GM23338 (cell line): ENCODE data around the gene PGBD5. TPM values are rescaled to one million over a fixed set of nuclear protein-coding genes. Genes with fewer than 3 reads are reported as not detected.
A peak's percentile ranks its signal among the peaks of the same experiment; 100 is the strongest.

Experiments
- ATAC-seq: fragments of 200-7000 bp; cut with Tn5 transposase; 3 replicates; pipeline ENCODE4 v1.9.1; 2020
- DNase-seq: peaks from one replicate; pipeline ENCODE4 v3.0.0-alpha.2; 2015; ENCODE audit warnings: low spot score
- H2AFZ ChIP-seq: fragments of 200-600 bp; sonication (generic); 2 replicates; pipeline ENCODE4 v1.8.0; 2016; ENCODE audit warnings: antibody characterized with exemption, mild to moderate bottlenecking, moderate library complexity
- H3F3A ChIP-seq: fragments of 200-600 bp; sonication (generic); replicated peaks from 2 replicates; pipeline ENCODE4 v1.8.0; 2017; ENCODE audit warnings: antibody characterized with exemption, mixed run types, low read depth
- H3K27ac ChIP-seq: fragments of 200-600 bp; sonication (generic); 2 replicates; pipeline ENCODE4 v1.6.1; 2016; ENCODE audit warnings: low read depth
- H3K27me3 ChIP-seq: fragments of 200-600 bp; sonication (generic); 2 replicates; pipeline ENCODE4 v1.8.0; 2016; ENCODE audit warnings: mild to moderate bottlenecking, mixed run types, moderate library complexity; ENCODE audit not compliant: insufficient read depth
- H3K36me3 ChIP-seq: fragments of 200-600 bp; sonication (generic); 2 replicates; pipeline ENCODE4 v1.8.0; 2016; ENCODE audit warnings: mild to moderate bottlenecking; ENCODE audit not compliant: insufficient read depth
- H3K4me1 ChIP-seq: fragments of 200-600 bp; sonication (generic); 2 replicates; pipeline ENCODE4 v1.8.0; 2016; ENCODE audit warnings: mild to moderate bottlenecking, moderate library complexity; ENCODE audit not compliant: insufficient read depth
- H3K4me2 ChIP-seq: fragments of 200-600 bp; sonication (generic); 2 replicates; pipeline ENCODE4 v1.7.1; 2017; ENCODE audit warnings: mixed run types
- H3K4me3 ChIP-seq: fragments of 200-600 bp; sonication (generic); 2 replicates; pipeline ENCODE4 v1.6.1; 2016; ENCODE audit warnings: mixed run types
- H3K79me2 ChIP-seq: fragments of 200-600 bp; sonication (generic); replicated peaks from 2 replicates; pipeline ENCODE4 v1.8.0; 2017; ENCODE audit warnings: mild to moderate bottlenecking; ENCODE audit not compliant: insufficient read depth
- H3K9me2 ChIP-seq: fragments of 200-600 bp; sonication (generic); 2 replicates; pipeline ENCODE4 v1.8.0; 2017; ENCODE audit not compliant: insufficient read depth
- H4K20me1 ChIP-seq: fragments of 200-600 bp; sonication (generic); replicated peaks from 2 replicates; pipeline ENCODE4 v1.8.0; 2017; ENCODE audit warnings: mild to moderate bottlenecking; ENCODE audit not compliant: insufficient read depth
- H3K27ac Mint-ChIP-seq: 2 replicates; pipeline ENCODE4 v1.8.0; 2020; ENCODE audit warnings: inconsistent platforms, mild to moderate bottlenecking, moderate library complexity, mixed read lengths
- H3K27me3 Mint-ChIP-seq: 3 replicates; pipeline ENCODE4 v1.8.0; 2022; ENCODE audit warnings: low read depth, mild to moderate bottlenecking, moderate library complexity, mixed read lengths, inconsistent platforms; ENCODE audit not compliant: insufficient read depth, poor library complexity
- H3K36me3 Mint-ChIP-seq: 3 replicates; pipeline ENCODE4 v1.8.0; 2021; ENCODE audit warnings: low read depth, mild to moderate bottlenecking, inconsistent platforms, moderate library complexity, mixed read lengths
- H3K4me1 Mint-ChIP-seq: 3 replicates; pipeline ENCODE4 v1.8.0; 2020; ENCODE audit warnings: mild to moderate bottlenecking, inconsistent platforms, mixed read lengths
- H3K4me3 Mint-ChIP-seq: 3 replicates; pipeline ENCODE4 v1.8.0; 2021; ENCODE audit warnings: moderate library complexity, mild to moderate bottlenecking, inconsistent platforms, mixed read lengths
- H3K9me3 Mint-ChIP-seq: 3 replicates; pipeline ENCODE4 v1.8.0; 2020; ENCODE audit warnings: moderate library complexity, mild to moderate bottlenecking, inconsistent platforms, mixed read lengths
- EZH2 ChIP-seq: fragments of 200-600 bp; sonication (generic); IDR thresholded peaks from one replicate; pipeline ENCODE4 v1.8.0; 2017; ENCODE audit warnings: antibody characterized with exemption, mild to moderate bottlenecking, low read depth; ENCODE audit not compliant: unreplicated experiment
- EZH2phosphoT487 ChIP-seq: fragments of 200-600 bp; sonication (generic); IDR thresholded peaks from one replicate; pipeline ENCODE4 v1.8.1; 2018; ENCODE audit warnings: antibody characterized with exemption; ENCODE audit not compliant: unreplicated experiment
- JUNB ChIP-seq: IDR thresholded peaks from one replicate; pipeline ENCODE4 v1.6.1; 2016; ENCODE audit warnings: antibody characterized with exemption; ENCODE audit not compliant: unreplicated experiment
- NANOG ChIP-seq: IDR thresholded peaks from 2 replicates; pipeline ENCODE4 v1.6.1; 2016; ENCODE audit warnings: antibody characterized with exemption, borderline replicate concordance
- POLR2AphosphoS5 ChIP-seq: IDR thresholded peaks from 2 replicates; pipeline ENCODE4 v1.6.1; 2016; ENCODE audit warnings: antibody characterized with exemption, low read depth
- STAT1 ChIP-seq: IDR thresholded peaks from one replicate; pipeline ENCODE4 v1.6.1; 2016; ENCODE audit warnings: antibody characterized with exemption; ENCODE audit not compliant: unreplicated experiment
- ZNF114 ChIP-seq: fragments of 250-450 bp; sonication (Bioruptor Pico); IDR thresholded peaks from 2 replicates; pipeline ENCODE4 v1.5.0; 2020; ENCODE audit warnings: mild to moderate bottlenecking, moderate library complexity
- ZNF331 ChIP-seq: fragments of 250-450 bp; sonication (Bioruptor Pico); IDR thresholded peaks from 2 replicates; pipeline ENCODE4 v1.5.0; 2020; ENCODE audit warnings: low read depth, mild to moderate bottlenecking, moderate library complexity
- polyA plus RNA-seq: library from polyadenylated mRNA; unstranded; fragments of >200 nt; fragmentation: Nextera tagmentation; extraction: Ambion mirVana; gene quantifications from 2 replicates; pipeline ENCODE4 v1.2.1, GENCODE V29; 2016
- total RNA-seq: library from RNA; depleted of rRNA; stranded (reverse); fragments of >200 nt; shearing (Covaris generic); gene quantifications from 2 replicates; pipeline ENCODE4 v1.2.3, GENCODE V29; 2014
- TF ChIP-seq, protein P1 (sequence below), 2 experiments: fragments of 200-600 bp in 1 of 2; sonication (generic) in 1 of 2; conservative IDR thresholded peaks; 2 replicates each; pipeline versions ENCODE4 v1.5.1 to v1.6.1; 2016 to 2017; ENCODE audit warnings: antibody characterized with exemption in 2 of 2, low read depth in 2 of 2, mild to moderate bottlenecking in 2 of 2, moderate library complexity in 1 of 2
- TF ChIP-seq, protein P2 (sequence below): fragments of 250-450 bp; sonication (Bioruptor Pico); IDR thresholded peaks from 2 replicates; pipeline ENCODE4 v1.5.0; 2020; ENCODE audit warnings: mild to moderate bottlenecking, moderate library complexity
- TF ChIP-seq, protein P3 (sequence below): IDR thresholded peaks from one replicate; pipeline ENCODE4 v1.6.1; 2018; ENCODE audit warnings: antibody characterized with exemption; ENCODE audit not compliant: unreplicated experiment
- TF ChIP-seq, protein P4 (sequence below): IDR thresholded peaks from 2 replicates; pipeline ENCODE4 v1.6.1; 2016; ENCODE audit warnings: antibody characterized with exemption

PGBD5 gene
- total and polyA plus RNA-seq, 2 experiments from 2014 or later: 3.4 to 16.6 TPM

DNA sequence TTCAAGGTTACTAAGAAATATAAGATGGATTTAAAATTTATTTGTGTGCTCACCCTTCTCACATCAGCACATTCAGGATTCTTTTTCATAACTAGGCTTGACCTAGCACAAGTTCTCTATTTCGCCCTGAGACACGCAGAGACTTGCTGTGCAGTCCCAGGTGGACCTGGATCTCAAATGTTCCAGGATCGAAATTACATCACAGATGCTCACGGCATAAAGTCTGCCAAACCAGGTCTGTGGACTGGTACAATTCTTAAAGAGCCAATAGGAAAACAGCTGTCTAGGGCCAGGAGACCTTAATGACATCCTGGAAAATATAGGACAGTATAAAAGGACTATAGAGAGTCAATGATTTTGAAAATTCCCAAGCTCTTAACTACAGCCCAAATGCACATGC is 2.2 kb downstream of the PGBD5 start:
- Histone ChIP-seq H3F3A (peaks cover 2% of the 10 kb centered on the region; the same call in 1 of the 2 replicates), H3K4me2 (peak overlapping the region; percentile 94), H3K4me1 (peaks cover 46% of the 10 kb centered on the region), H3K79me2 (peaks cover 64% of the 10 kb centered on the region), H4K20me1 (peaks cover 21% of the 10 kb centered on the region), H3K27me3 (peaks cover 20% of the 10 kb centered on the region), H3K4me3 (peak overlapping the region; percentile 68), H3K27ac (no peak overlapping the region), H3K36me3 (0 out of 2 replicates have a peak, but pooled peaks cover 3% of the 10 kb centered on the region), H3K9me2 (no peaks in the 10 kb centered on the region), H2AFZ (no peak overlapping the region)
- no peak for TF ChIP-seq ZNF331 (CRISPR knock-in tag)
- TF ChIP-seq ZNF114 (CRISPR knock-in tag): no peak
- TF ChIP-seq JUNB: no peak
- TF ChIP-seq, protein P1, sequence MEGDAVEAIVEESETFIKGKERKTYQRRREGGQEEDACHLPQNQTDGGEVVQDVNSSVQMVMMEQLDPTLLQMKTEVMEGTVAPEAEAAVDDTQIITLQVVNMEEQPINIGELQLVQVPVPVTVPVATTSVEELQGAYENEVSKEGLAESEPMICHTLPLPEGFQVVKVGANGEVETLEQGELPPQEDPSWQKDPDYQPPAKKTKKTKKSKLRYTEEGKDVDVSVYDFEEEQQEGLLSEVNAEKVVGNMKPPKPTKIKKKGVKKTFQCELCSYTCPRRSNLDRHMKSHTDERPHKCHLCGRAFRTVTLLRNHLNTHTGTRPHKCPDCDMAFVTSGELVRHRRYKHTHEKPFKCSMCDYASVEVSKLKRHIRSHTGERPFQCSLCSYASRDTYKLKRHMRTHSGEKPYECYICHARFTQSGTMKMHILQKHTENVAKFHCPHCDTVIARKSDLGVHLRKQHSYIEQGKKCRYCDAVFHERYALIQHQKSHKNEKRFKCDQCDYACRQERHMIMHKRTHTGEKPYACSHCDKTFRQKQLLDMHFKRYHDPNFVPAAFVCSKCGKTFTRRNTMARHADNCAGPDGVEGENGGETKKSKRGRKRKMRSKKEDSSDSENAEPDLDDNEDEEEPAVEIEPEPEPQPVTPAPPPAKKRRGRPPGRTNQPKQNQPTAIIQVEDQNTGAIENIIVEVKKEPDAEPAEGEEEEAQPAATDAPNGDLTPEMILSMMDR (conservative IDR thresholded peaks at IDR 0.05; ENCODE audit: low read depth in 2 of 2): no peak
- no peak for TF ChIP-seq STAT1
- TF ChIP-seq, protein P2, sequence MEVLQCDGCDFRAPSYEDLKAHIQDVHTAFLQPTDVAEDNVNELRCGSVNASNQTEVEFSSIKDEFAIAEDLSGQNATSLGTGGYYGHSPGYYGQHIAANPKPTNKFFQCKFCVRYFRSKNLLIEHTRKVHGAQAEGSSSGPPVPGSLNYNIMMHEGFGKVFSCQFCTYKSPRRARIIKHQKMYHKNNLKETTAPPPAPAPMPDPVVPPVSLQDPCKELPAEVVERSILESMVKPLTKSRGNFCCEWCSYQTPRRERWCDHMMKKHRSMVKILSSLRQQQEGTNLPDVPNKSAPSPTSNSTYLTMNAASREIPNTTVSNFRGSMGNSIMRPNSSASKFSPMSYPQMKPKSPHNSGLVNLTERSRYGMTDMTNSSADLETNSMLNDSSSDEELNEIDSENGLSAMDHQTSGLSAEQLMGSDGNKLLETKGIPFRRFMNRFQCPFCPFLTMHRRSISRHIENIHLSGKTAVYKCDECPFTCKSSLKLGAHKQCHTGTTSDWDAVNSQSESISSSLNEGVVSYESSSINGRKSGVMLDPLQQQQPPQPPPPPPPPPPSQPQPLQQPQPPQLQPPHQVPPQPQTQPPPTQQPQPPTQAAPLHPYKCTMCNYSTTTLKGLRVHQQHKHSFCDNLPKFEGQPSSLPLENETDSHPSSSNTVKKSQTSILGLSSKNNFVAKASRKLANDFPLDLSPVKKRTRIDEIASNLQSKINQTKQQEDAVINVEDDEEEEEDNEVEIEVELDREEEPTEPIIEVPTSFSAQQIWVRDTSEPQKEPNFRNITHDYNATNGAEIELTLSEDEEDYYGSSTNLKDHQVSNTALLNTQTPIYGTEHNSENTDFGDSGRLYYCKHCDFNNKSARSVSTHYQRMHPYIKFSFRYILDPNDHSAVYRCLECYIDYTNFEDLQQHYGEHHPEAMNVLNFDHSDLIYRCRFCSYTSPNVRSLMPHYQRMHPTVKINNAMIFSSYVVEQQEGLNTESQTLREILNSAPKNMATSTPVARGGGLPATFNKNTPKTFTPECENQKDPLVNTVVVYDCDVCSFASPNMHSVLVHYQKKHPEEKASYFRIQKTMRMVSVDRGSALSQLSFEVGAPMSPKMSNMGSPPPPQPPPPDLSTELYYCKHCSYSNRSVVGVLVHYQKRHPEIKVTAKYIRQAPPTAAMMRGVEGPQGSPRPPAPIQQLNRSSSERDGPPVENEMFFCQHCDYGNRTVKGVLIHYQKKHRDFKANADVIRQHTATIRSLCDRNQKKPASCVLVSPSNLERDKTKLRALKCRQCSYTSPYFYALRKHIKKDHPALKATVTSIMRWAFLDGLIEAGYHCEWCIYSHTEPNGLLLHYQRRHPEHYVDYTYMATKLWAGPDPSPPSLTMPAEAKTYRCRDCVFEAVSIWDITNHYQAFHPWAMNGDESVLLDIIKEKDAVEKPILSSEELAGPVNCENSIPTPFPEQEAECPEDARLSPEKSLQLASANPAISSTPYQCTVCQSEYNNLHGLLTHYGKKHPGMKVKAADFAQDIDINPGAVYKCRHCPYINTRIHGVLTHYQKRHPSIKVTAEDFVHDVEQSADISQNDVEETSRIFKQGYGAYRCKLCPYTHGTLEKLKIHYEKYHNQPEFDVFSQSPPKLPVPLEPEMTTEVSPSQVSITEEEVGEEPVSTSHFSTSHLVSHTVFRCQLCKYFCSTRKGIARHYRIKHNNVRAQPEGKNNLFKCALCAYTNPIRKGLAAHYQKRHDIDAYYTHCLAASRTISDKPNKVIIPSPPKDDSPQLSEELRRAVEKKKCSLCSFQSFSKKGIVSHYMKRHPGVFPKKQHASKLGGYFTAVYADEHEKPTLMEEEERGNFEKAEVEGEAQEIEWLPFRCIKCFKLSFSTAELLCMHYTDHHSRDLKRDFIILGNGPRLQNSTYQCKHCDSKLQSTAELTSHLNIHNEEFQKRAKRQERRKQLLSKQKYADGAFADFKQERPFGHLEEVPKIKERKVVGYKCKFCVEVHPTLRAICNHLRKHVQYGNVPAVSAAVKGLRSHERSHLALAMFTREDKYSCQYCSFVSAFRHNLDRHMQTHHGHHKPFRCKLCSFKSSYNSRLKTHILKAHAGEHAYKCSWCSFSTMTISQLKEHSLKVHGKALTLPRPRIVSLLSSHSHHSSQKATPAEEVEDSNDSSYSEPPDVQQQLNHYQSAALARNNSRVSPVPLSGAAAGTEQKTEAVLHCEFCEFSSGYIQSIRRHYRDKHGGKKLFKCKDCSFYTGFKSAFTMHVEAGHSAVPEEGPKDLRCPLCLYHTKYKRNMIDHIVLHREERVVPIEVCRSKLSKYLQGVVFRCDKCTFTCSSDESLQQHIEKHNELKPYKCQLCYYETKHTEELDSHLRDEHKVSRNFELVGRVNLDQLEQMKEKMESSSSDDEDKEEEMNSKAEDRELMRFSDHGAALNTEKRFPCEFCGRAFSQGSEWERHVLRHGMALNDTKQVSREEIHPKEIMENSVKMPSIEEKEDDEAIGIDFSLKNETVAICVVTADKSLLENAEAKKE: no peak
- TF ChIP-seq EZH2phosphoT487: no peak
- TF ChIP-seq, protein P3, sequence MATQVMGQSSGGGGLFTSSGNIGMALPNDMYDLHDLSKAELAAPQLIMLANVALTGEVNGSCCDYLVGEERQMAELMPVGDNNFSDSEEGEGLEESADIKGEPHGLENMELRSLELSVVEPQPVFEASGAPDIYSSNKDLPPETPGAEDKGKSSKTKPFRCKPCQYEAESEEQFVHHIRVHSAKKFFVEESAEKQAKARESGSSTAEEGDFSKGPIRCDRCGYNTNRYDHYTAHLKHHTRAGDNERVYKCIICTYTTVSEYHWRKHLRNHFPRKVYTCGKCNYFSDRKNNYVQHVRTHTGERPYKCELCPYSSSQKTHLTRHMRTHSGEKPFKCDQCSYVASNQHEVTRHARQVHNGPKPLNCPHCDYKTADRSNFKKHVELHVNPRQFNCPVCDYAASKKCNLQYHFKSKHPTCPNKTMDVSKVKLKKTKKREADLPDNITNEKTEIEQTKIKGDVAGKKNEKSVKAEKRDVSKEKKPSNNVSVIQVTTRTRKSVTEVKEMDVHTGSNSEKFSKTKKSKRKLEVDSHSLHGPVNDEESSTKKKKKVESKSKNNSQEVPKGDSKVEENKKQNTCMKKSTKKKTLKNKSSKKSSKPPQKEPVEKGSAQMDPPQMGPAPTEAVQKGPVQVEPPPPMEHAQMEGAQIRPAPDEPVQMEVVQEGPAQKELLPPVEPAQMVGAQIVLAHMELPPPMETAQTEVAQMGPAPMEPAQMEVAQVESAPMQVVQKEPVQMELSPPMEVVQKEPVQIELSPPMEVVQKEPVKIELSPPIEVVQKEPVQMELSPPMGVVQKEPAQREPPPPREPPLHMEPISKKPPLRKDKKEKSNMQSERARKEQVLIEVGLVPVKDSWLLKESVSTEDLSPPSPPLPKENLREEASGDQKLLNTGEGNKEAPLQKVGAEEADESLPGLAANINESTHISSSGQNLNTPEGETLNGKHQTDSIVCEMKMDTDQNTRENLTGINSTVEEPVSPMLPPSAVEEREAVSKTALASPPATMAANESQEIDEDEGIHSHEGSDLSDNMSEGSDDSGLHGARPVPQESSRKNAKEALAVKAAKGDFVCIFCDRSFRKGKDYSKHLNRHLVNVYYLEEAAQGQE: no peak
- no peak for TF ChIP-seq NANOG
- no peak for TF ChIP-seq POLR2AphosphoS5
- TF ChIP-seq EZH2: no peak
- TF ChIP-seq, protein P4, sequence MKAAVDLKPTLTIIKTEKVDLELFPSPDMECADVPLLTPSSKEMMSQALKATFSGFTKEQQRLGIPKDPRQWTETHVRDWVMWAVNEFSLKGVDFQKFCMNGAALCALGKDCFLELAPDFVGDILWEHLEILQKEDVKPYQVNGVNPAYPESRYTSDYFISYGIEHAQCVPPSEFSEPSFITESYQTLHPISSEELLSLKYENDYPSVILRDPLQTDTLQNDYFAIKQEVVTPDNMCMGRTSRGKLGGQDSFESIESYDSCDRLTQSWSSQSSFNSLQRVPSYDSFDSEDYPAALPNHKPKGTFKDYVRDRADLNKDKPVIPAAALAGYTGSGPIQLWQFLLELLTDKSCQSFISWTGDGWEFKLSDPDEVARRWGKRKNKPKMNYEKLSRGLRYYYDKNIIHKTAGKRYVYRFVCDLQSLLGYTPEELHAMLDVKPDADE: no peak
- Mint-ChIP-seq H3K36me3 (peaks cover 31% of the 10 kb centered on the region), H3K9me3 (peaks cover 7% of the 10 kb centered on the region; the same call in 2 of the 3 replicates), H3K4me3 (peak overlapping the region; percentile 89), H3K27me3 (peaks cover 29% of the 10 kb centered on the region), H3K4me1 (peaks cover 60% of the 10 kb centered on the region), H3K27ac (no peak overlapping the region)
- no peak for ATAC-seq
- no peak for DNase-seq
